ENCODE data around the gene CREB3L2. TPM values are rescaled to one million over a fixed set of nuclear protein-coding genes. Genes with fewer than 3 reads are reported as not detected.

CREB3L2 gene
- total and polyA plus RNA-seq, 10 of the 15 experiments (the other 5 are each of a cell fraction or from before 2014, with no cell fraction given): 6.4 to 67.1 (median 26.2) TPM

- POLR2A ChIA-PET: no interaction called here
- CTCF ChIA-PET: interaction anchor here (1.1 to 22.6 kb wide), 9 partner anchors 10 to 399 kb away, joined by 3 to 704 read pairs (median 31); no protein-coding TSS in a partner anchor
- intact Hi-C loops (cut with micrococcal nuclease; ENCODE audit: unreplicated experiment) (loop anchor here (5.0 kb wide), 1 partner anchor 188 kb away; no protein-coding TSS in a partner anchor), in situ Hi-C loops (cut with MboI) (loop anchor here (5.0 kb wide), 3 partner anchors 98 to 732 kb away; no protein-coding TSS in a partner anchor)
- Histone ChIP-seq H3K36me3 (ENCODE audit: control insufficient read depth in 2 of 2, insufficient read depth in 2 of 2, low read length in 1 of 2) (no peaks in the 10 kb centered on the region), H3K4me1 (ENCODE audit: control insufficient read depth, insufficient read depth, low read length) (no peaks in the 10 kb centered on the region; the same call in 1 of the 2 replicates), H3K4me2 (ENCODE audit: control insufficient read depth, insufficient read depth) (no peak overlapping the region), H2AFZ (ENCODE audit: control insufficient read depth, low read depth, low read length) (peak overlapping the region; percentile 59), H3K27me3 (replicated peaks in 1 of 2; ENCODE audit: control insufficient read depth in 2 of 2, insufficient read depth in 2 of 2, low read length in 1 of 2) (no peaks in the 10 kb centered on the region), H3K9me3 (replicated peaks; ENCODE audit: control insufficient read depth, insufficient read depth, low read length) (no peaks in the 10 kb centered on the region), H3K79me2 (ENCODE audit: control insufficient read depth, insufficient read depth, low read length) (peaks cover 20% of the 10 kb centered on the region), H3K9ac (ENCODE audit: control insufficient read depth, insufficient read depth, low read length) (no peak overlapping the region), H3K4me3 (no peak overlapping the region), H3K27ac (ENCODE audit: control insufficient read depth, insufficient read depth) (no peak overlapping the region), H4K20me1 (ENCODE audit: control insufficient read depth, insufficient read depth) (no peaks in the 10 kb centered on the region)
- TF ChIP-seq ZNF24 (IDR thresholded peaks at IDR 0.05) (no peak), RAD21 (IDR thresholded peaks at IDR 0.05; ENCODE audit: insufficient read depth, low read depth, low read length) (no peak), SUPT20H (IDR thresholded peaks at IDR 0.05; ENCODE audit: borderline replicate concordance, control insufficient read depth, low read depth, low read length) (no peak)
- no TSS peak for BruUV-seq (replicated peaks)
- RAD21 ChIA-PET (ENCODE audit: unreplicated experiment): interaction anchor here (1.2 to 18.3 kb wide), 3 partner anchors 27 to 100 kb away, joined by 3 to 340 read pairs (median 41); no protein-coding TSS in a partner anchor
- DNase-seq (ENCODE audit: low read depth, low spot score) (no peak), FAIRE-seq (no peak), ATAC-seq (no peak)
- WGBS (ENCODE audit: insufficient coverage, insufficient replicate concordance, low lambda C conversion rate, missing lambda C conversion rate): 70% methylated on average over 4 of the region's 4 CpGs
- SMC1A ChIA-PET (ENCODE audit: uncharacterized antibody, unreplicated experiment): interaction anchor here (1.9 to 20.9 kb wide), 4 partner anchors 19 to 101 kb away, joined by 10 to 516 read pairs (median 234); no protein-coding TSS in a partner anchor
Measured at GRCh38 chr7:138004936-138005335, 3.0 kb upstream of the CREB3L2 start.

- Histone ChIP-seq H3K4me3 (no peak overlapping the region), H3K27ac (ENCODE audit: control insufficient read depth, insufficient read depth) (no peak overlapping the region), H4K20me1 (ENCODE audit: control insufficient read depth, insufficient read depth) (no peaks in the 10 kb centered on the region), H2AFZ (ENCODE audit: control insufficient read depth, low read depth, low read length) (peak overlapping the region; percentile 59), H3K79me2 (ENCODE audit: control insufficient read depth, insufficient read depth, low read length) (peaks cover 29% of the 10 kb centered on the region), H3K4me2 (ENCODE audit: control insufficient read depth, insufficient read depth) (no peak overlapping the region), H3K27me3 (replicated peaks in 1 of 2; ENCODE audit: control insufficient read depth in 2 of 2, insufficient read depth in 2 of 2, low read length in 1 of 2) (no peaks in the 10 kb centered on the region), H3K9ac (ENCODE audit: control insufficient read depth, insufficient read depth, low read length) (no peak overlapping the region), H3K9me3 (replicated peaks; ENCODE audit: control insufficient read depth, insufficient read depth, low read length) (no peaks in the 10 kb centered on the region), H3K36me3 (ENCODE audit: control insufficient read depth in 2 of 2, insufficient read depth in 2 of 2, low read length in 1 of 2) (no peaks in the 10 kb centered on the region), H3K4me1 (ENCODE audit: control insufficient read depth, insufficient read depth, low read length) (no peaks in the 10 kb centered on the region; the same call in 1 of the 2 replicates)
- intact Hi-C loops (cut with micrococcal nuclease; ENCODE audit: unreplicated experiment) (no loop called here), in situ Hi-C loops (cut with MboI) (loop anchor here (5.0 kb wide), 1 partner anchor 733 kb away; no protein-coding TSS in a partner anchor)
- ChIA-PET RAD21 (ENCODE audit: unreplicated experiment) (interaction anchor here (1.0 to 18.3 kb wide), 6 partner anchors 16 to 348 kb away, joined by 3 to 340 read pairs (median 22); no protein-coding TSS in a partner anchor), SMC1A (ENCODE audit: uncharacterized antibody, unreplicated experiment) (interaction anchor here (0.6 to 20.9 kb wide), 12 partner anchors 13 to 735 kb away, joined by 3 to 516 read pairs (median 7); no protein-coding TSS in a partner anchor), POLR2A (no interaction called here), CTCF (interaction anchor here (1.3 to 22.6 kb wide), 15 partner anchors 9 to 735 kb away, joined by 3 to 704 read pairs (median 13); no protein-coding TSS in a partner anchor)
- 100% methylated on average over 4 of the region's 4 CpGs for WGBS (ENCODE audit: insufficient coverage, insufficient replicate concordance, low lambda C conversion rate, missing lambda C conversion rate)
- ATAC-seq (no peak), FAIRE-seq (no peak), DNase-seq (ENCODE audit: low read depth, low spot score) (no peak)
- BruUV-seq (replicated peaks): no TSS peak
- TF ChIP-seq NKRF (conservative IDR thresholded peaks at IDR 0.05) (no peak), E2F4 (IDR thresholded peaks at IDR 0.05; ENCODE audit: low read depth, low read length) (no peak), MEF2B (IDR thresholded peaks at IDR 0.05; ENCODE audit: partially characterized antibody, poor library complexity, severe bottlenecking) (no peak), ZBTB40 (IDR thresholded peaks at IDR 0.05; ENCODE audit: borderline replicate concordance) (no peak)
Measured at GRCh38 chr7:138004046-138004445, 2.2 kb upstream of the CREB3L2 start.

Measured in GM12878 (cell line).